Left colon (tissue), 2 donors: ENCODE measurements around the gene UGP2. TPM values are rescaled to one million over a fixed set of nuclear protein-coding genes. Genes with fewer than 3 reads are reported as not detected.

ENCODE experiments used
- ATAC-seq: fragments of 200-7000 bp; cut with Tn5 transposase; one replicate; pipeline ENCODE4 v1.9.1; 2020; ENCODE audit warnings: mild to moderate bottlenecking, moderate library complexity
- DNase-seq, 2 donors: peaks; one replicate each; pipeline ENCODE4 v3.0.0-alpha.2; 2020
- intact Hi-C, 2 donors: fragments of 100-400 bp; cut with DNase I in 1 of 2; cut with micrococcal nuclease in 1 of 2; formaldehyde crosslinking; loops; one replicate each; pipeline versions ENCODE4 v1.11.2 to v1.14.0; 2022; cut with DNase I, micrococcal nuclease
- total RNA-seq, 2 donors: library from RNA; stranded (reverse); fragmentation: NEBNext Ultra II Directional; extraction: Animal tissue kit (Norgen Biotek cat#: 25700); gene quantifications; one replicate each; pipeline ENCODE4 v1.2.1, GENCODE V29; 2021
- donor health status: DM: no; HTN: no; CAD: no.
- donor health status: DM: yes; HTN: yes; CAD: no.

Gene UGP2
- total RNA-seq, 2 donors from 2014 or later: 519 to 600 TPM

DNA sequence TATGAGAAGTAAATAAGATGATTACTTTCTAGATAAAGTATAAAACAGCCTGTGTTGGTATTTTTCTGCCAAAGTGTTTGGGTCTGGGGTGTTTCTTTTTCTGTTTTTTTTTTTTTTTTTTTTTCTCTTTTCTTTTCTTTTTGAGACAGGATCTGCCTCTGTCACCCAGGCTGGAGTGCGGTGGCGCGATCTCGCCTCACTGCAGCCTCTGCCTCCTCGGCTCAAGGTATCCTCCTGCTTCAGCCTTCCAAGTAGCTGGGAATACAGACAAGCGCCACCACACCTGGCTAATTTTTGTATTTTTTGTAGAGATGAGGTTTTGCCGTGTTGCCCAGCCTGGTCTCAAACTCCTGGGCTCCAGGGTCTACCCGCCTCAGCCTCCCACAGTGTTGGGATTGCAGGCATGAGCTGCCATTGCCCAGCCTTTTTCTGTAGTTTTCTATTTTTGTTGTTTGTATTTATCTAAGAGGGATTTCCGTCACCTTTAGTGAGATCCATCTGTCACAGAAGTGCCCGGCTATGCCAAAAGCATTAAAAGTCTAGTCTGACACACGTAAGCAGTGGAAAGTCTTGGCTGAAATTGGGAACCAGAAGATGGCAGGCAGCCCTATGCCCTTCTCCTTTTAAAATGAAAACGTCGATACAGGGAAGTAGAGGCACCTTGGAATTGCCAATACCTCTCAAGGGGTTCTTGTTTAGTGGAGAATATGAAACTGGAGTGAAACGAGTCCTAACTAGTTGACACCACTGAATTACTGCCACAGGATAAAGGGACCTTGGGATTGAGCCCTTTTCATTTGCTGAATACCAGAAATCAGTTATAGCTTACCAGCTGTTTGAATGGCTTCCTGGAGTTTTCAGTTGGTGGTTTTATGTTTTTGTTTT, 14.0 kb downstream of the UGP2 start:
- intact Hi-C loops: no loop called here
- ATAC-seq: no peak

GRCh38 chr2:63856303-63856603, 14.6 kb downstream of the UGP2 start:
- ATAC-seq (no peak), DNase-seq (no peak)
- intact Hi-C loops: no loop called here

More for the DNA sequence above, 14.0 kb downstream of the UGP2 start:
- DNase-seq: no peak

- intact Hi-C loops: no loop called here
- ATAC-seq: no peak
Measured at GRCh38 chr2:63858291-63858690, 16.6 kb downstream of the UGP2 start.

DNA sequence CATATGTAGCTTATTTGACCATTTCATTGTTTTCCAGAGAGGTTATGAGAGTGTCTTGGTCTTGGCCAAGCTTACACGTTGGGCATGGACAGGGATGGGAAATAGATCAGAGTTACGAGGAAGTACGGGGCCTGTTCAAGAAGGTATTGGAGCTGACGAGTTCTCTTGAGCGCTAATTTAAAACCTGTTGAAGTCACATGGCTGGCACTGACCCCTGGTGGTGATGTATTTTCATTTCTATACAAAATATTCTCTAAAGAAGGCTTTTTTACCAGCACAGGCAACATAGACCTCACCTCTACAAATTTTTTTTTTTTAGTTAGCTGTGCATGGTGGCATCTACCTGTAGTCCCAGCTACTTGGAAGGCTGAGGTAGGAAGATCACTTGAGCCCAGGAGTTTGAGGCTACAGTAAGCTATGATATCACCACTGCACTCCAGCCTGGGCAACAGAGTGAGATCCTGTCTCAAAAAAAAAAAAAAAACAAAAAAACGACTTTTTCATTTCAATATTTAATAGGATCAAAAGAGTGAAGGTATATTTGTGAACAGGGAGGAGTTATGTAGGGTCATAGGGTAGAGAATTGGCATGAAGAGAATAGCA, 19.6 kb downstream of the UGP2 start:
- ATAC-seq (peak; percentile 65), DNase-seq (peak; percentile 37 to 56)
- intact Hi-C loops: loop anchor here in 1 of 2 donors (5.0 kb wide), 1 partner anchor 169 kb away; no protein-coding TSS in a partner anchor

More at GRCh38 chr2:63858291-63858690, 16.6 kb downstream of the UGP2 start:
- DNase-seq: no peak

DNA sequence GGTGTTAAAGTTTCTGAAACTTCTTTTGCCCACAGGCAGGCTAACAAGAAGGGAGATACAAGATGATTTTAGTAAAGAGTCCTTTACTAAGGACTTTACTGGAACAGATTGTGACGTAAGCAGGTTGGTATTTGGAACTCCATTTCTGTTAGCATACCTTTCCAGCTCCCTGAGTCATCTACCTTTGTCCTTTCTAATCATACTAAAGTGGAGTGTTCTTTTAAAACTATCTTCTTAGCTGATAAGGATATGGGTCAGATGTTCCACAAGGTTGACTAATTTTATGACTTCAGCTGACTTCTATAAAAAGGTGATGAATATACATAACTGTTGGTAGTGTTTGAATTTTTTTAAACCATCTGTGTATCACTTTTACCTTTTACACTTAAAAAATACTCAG, 21.1 kb downstream of the UGP2 start:
- intact Hi-C loops: loop anchor here in 1 of 2 donors (5.0 kb wide), 1 partner anchor 171 kb away; no protein-coding TSS in a partner anchor
- DNase-seq: no peak

GRCh38 chr2:63863707-63864106, 22.0 kb downstream of the UGP2 start:
- DNase-seq (no peak), ATAC-seq (no peak)
- intact Hi-C loops: loop anchor here in 1 of 2 donors (5.0 kb wide), 1 partner anchor 171 kb away; no protein-coding TSS in a partner anchor

More for the DNA sequence above, 21.1 kb downstream of the UGP2 start:
- peak; percentile 91 for ATAC-seq

DNA sequence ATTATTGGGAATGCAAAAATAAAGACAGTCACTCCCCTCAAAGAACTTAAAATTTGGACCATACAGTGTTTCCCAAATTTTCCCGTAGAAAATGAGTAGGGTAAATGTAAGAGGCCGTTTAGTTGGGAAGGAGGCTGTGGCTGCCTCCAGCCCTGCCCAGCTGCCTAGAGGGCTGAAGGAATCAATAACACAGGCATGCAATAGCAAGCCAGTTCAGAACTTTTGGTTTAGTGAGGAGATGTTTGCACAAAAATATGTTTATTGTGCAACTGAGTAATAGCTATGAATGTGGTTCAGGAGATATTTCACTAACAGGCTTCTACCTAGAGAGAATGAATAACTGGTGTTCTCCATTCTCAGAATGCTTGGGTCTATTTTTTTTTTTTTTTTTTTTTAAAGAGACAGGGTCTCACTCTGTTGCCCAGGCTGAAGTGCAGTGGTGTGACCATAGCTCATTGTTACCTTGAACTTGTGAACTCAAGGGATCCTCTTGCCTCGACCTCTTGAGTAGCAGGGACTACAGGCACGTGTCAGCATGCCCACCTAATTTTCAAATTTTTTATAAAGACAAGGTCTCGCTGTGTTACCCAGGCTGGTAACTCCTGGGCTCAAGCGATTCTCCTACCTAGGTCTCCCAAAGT, 23.6 kb downstream of the UGP2 start:
- ATAC-seq: no peak
- intact Hi-C loops: no loop called here

DNA sequence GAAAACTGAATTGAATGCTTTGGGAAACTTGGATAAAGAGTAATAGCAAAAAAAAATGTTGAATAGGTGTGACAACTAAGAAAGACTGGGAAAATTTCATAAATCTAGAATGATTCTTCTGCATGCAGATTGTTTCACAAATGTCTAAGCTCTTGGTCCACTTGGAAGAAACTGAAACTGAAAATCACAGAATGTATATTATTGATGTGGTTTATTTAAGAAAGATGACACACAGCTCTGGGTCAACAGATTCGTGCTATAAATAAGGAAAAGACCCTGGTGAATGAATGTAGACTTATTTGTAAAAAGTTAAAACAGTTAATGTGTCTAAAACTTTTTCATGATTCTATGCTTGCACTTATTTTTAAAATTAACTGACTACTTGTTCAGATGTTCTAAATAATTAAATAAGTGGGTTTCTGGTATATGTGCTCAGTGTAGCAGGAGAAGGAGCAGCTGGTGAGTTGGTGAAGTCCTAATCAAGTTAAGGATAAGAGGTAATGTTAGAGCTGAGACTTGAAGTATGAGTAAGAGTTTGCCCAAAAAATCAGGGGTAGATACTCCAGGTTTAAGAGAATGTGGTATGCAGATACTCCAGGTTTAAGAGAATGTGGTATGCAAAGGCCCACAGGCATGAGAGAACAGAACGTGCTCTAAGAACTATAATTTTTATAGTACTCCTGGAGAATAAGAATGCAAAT, 24.5 kb downstream of the UGP2 start:
- intact Hi-C loops: no loop called here
- DNase-seq (no peak), ATAC-seq (no peak)

More for the DNA sequence above, 23.6 kb downstream of the UGP2 start:
- DNase-seq: no peak

GRCh38 chr2:63870679-63871078, 29.0 kb downstream of the UGP2 start:
- no peak for ATAC-seq
- intact Hi-C loops: no loop called here

GRCh38 chr2:63871864-63872263, 30.2 kb downstream of the UGP2 start:
- ATAC-seq (no peak), DNase-seq (no peak)
- intact Hi-C loops: no loop called here

More at GRCh38 chr2:63870679-63871078, 29.0 kb downstream of the UGP2 start:
- DNase-seq: no peak

- no peak for DNase-seq
- intact Hi-C loops: no loop called here
- no peak for ATAC-seq
Measured at GRCh38 chr2:63872571-63873328, 31.1 kb downstream of the UGP2 start.

DNA sequence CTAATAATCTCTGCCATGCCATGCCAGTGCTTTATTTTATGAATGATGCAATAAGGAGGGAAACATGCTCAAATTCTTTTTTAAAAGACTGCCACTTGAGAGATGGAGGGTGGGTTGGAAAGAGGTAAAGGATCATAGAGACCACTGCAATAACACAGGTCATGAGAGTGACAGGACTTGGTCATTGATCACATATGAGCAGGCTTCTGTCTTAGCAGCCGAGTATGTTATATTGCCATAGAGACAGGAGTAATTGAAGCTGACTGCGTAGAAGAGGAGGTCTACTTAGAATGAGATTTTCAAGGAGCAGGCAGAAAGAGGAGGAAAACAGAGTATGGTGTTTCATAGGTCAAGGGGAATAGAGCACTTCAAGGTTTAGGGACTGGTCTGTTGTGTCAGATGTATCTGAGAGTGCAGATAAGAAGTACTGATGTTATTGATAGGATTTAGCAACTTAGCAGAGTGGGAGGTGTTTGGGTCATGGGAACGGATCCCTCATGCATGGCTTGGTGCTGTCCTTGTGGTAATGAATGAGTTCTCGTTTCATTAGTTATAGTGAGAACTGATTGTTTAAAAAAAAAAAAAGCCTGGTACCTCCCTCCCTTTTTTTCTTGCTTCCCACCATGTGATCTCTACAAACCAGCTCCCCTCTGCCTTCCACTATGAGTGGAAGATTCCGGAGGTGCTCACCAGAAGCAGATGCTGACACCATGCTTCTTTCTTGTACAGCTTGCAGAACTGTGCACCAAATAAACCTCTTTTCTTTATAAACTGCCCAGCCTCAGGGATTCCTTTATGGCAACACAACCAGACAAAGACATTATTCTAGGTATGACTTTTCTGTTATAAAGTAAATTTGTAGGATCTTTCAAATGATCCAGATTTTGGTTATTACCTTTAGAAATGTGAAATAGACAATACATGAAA, 32.8 kb downstream of the UGP2 start:
- intact Hi-C loops: no loop called here
- ATAC-seq (no peak), DNase-seq (no peak)

DNA sequence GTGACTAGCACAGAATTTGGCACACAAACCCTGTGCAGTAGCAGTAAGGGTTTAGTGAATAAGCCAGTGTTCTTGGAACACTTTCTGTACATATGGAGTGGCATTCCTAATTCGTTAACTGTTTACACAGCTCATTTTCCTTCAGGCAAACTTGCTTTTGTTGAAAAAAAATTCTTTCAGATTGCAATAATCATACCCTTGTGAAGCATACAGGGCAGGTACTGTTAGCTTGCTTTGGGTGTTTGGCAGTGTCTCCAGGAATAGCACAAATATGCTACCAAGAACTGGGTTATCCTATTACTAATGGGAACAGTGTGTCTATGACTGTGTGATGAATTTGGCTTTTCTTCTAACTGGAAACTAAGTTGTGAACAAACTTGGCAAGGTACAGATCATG, 33.4 kb downstream of the UGP2 start:
- ATAC-seq: no peak

GRCh38 chr2:63875559-63876245, 34.0 kb downstream of the UGP2 start:
- intact Hi-C loops: no loop called here

More for the DNA sequence above, 33.4 kb downstream of the UGP2 start:
- no peak for DNase-seq
- intact Hi-C loops: no loop called here

DNA sequence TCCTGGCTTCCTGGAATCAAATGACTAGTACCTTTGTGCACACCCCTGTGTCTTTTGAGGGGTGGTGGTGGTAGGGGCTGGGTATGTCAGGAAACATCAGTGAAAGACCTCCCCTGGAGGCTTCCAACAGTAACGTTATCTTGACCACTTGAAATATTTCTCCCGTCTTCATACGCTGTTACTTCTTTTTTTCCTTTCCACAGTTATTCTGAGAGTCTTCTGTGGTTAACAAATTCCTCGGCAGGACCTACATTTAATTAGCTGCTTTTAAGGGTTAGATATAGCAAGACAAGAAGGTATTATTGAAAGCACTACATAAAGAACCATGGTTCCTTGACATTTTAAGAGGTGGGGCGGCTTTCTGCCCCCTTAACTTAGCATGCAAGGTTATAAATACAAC, 34.6 kb downstream of the UGP2 start:
- intact Hi-C loops: no loop called here

More at GRCh38 chr2:63875559-63876245, 34.0 kb downstream of the UGP2 start:
- peak; percentile 46 for ATAC-seq
- DNase-seq: no peak

GRCh38 chr2:63878486-63878885, 36.8 kb downstream of the UGP2 start:
- DNase-seq: no peak
- intact Hi-C loops: no loop called here

More for the DNA sequence above, 34.6 kb downstream of the UGP2 start:
- no peak for ATAC-seq
- no peak for DNase-seq

More at GRCh38 chr2:63878486-63878885, 36.8 kb downstream of the UGP2 start:
- ATAC-seq: no peak
